Suppressor macrophage (primary cell): ENCODE data around the gene SUGCT.

Experiments
- DNase-seq, 4 experiments: peaks; one replicate each; pipeline ENCODE4 v3.0.0-alpha.2; 2020 to 2022

The SUGCT gene

DNA sequence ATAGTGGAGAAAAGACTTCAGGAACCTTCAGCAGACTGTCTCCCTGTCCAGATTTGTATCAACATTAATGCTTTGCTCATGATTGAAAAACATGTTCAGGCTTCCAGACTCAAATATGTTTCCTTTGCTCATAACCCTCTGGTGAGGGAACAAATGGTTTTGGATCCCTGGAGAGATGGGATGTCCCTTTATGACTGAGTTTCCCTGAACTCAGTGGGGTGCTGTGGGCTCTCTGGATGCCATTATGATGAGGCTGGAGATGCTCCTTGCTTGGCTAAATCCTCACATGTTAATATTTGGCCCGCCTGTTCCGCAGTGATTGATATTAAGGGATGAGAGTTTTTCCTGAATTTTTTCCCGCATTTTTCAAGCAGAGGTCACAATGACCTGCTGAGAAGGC, 749.4 kb downstream of the SUGCT start:
- no peak for DNase-seq

DNA sequence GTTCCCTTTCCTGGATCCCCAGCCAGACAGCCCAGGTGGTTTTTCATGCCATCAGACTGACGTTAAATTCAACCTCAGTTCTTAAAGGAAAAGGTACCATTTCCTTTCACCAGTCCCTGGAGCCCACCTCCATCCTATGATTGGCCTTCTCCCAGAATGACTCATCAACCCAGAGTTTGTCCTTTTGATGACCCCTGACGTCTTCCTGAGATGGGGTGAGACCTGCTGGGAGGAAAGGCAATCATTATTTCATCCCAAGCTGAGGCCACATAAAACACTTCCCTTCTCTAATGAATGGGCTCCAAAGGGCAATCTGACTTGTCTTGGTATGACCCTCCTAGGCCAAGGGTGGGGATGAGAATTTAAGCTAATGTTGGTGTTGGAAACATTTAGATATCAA, 750.7 kb downstream of the SUGCT start:
- no peak for DNase-seq

DNA sequence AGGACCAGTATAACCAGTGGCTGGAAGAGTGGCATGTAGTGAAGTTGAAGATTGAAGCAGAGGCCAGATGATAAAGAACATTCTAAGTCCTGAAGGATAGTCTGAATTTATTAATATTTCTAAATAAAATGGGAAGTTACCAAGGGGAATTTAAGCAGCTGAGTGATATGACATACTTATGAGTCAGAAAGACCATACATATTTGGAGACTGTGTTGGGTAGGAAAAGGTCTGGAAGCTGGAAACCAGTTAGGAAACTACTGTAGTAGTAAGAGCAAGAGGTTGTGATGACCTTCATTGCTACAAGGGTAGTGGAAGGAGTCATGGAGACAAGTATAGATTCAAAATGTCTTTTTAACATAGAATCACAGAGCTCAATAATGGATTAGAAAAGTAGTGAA, 752.3 kb downstream of the SUGCT start:
- peak in 1 of 4 experiments; percentile 1 for DNase-seq

DNA sequence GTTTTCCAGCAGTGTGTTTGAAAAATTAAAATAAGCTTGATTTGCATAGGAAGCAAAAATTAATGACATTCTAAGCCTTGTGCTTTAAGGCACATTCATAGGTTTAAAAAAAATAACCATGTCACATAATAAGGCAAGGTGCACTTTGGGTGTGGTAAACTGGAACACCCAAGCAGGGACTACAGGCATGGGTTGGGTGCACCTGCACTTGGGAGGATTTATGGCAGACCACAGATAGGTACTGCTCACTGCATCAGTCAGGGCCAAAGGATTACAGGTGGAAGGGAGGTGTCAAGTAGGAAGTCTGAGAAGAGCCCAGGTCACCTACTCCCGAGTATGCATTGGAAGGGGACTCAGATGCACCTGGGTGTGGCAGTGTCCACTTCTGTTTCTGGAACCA, 753.7 kb downstream of the SUGCT start:
- DNase-seq: no peak

DNA sequence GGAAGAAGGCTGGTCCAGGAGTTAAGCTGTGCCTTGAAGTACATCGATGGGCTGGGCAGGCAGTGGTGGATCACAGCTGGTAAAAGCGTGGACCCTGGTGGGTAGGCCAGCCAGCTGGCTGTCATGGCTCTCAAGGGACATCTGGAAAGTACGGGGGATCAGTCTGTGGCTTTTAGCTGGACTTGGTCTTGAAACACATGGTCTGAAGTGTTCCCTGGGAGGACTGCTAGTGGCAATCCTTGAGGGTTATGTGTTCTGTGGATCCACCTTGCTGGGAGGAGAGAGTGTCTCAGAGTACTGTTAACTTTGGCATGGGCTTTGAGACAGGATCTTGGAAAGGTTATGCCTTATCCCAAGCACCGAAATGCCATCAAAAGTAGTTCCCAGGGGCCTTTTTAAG, 754.3 kb downstream of the SUGCT start:
- no peak for DNase-seq

DNA sequence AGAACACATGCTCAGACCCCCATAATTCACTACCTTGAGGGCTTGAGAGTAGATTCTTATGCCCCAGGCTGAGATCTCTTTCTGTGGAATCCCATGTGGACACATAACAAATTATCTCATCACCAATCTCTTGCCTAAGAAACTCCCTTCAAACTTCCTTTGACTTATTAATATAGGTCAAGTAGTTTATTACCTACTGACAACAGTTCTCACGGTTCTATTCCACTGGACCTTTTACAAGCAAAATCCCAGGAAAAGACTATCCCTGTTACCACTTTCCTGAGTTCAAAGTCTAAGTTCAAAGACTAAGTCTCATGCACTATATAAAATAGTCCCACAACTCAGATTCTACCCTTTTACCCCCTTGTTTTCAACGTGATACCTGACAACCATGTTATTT, 754.7 kb downstream of the SUGCT start:
- no peak for DNase-seq

DNA sequence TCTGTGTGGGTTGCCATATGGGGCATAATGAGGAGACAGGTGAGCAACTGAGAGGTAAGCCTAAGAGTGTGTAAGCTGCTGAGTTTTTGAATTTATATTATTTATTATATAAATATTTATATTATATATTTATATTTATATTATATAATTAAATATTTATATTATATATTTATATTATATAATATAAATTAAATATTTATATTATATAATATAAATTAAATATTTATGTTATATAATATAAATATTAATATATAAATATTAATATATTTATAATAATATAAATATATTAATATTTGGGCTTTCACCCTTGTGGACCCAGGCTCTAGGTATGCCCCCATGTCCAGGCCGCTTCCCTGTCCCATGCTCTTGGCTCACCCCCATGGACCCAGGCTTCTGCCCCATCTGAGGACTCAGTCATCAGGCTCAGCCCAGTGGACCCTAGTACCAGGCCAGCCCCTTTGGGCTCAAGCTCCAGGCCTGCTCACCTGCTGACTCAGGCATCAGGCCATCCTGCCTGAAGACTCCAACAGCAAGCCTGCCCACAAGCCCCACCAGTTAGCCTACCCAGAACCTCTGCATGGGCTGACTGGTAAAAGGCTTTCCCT, 755.4 kb downstream of the SUGCT start:
- no peak for DNase-seq

DNA sequence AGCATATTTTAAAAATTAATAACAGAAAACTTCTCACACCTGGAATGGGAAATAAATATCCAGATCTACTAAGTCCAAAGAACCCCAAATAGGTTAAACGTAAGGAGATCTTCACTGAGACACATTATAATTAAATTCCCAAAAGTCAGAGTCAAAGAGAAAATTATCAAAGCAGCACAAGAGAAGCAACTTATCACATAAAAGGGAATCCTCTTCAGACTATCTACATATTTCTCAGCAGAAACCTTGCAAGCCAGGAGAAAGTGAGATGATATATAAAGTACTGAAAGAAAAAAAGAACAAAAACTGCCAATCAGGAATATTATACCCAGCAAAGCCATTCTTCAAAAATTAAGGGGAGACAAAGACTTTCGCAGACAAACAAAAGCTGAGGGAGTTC, 756.4 kb downstream of the SUGCT start:
- DNase-seq: no peak

DNA sequence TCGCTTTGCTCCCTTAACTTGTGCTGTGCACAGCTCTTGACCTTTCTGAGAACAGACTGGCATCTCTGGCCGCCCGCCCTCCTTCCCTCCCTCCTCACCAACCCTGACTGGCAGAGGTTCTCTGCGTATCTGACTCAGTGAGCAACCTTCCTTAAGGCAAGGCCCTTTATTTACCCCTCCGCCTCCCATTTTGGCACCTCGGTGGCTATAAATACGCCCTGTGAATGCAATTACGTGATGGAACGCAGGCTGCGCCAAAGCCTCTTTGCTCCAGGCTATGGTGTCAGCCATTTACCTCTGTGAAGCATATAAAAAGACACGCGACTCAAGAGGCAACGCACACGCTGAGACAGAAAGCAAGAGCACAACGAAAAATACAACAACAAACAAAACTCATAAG, 764.3 kb downstream of the SUGCT start:
- DNase-seq: no peak

DNA sequence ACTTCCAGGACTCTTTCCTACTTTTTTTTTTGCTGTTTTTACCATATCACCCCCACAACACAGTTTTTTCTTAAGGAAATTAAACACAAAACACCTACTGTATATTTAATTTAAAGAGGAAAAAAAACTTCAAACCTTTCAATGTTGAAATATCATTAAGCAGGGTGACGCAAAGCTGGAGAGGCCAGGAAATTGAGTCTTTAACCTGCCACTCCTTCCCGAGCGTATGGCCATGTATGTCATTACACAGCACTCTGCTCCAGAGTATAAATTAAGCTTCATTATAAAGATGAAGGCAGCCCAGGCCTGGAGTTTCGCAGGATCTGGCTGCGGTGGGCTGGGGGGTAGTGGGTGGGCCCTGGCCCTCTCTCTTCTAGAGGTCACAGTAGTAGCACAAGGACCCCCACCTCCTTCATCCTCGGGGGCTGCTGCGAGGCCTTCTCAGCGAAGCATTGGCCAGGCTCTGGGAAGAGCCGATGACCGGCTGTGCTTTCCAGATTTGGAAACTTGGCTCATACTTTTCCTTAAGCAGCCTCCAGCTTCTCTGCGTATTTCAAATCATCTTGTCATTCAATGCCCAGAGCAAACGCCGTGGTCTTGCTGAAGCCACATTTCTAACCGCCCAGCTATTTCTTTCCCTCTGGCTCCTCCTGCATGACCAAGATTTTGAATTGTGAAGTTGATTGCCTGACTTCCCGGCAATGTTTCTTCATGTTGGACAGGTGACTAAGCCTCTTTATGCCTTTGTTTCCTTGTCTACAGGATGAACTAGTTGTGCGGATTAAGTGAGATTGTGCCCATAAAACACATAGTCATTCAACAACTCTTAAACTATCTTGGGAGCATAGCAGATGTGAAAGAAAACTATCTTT, 765.1 kb downstream of the SUGCT start:
- DNase-seq: no peak

DNA sequence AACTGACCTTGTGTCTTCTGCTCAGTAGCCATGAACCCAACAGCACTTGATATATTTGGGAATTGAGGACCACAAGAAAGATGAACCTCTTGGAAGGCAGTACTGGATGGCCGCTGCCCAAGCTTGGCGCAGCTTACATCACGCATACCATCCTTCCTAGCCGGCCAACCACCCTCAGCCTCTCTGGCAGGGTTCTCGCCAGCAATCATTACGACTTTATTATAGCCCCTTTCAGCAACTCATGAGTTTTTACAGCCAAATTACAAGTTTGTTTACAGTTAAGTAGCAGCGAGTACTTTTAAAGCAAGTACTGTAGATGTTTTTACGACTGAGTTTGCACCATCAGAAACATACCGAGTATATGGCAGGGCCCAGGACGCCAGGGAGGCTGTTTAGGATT, 769.1 kb downstream of the SUGCT start:
- DNase-seq: no peak

DNA sequence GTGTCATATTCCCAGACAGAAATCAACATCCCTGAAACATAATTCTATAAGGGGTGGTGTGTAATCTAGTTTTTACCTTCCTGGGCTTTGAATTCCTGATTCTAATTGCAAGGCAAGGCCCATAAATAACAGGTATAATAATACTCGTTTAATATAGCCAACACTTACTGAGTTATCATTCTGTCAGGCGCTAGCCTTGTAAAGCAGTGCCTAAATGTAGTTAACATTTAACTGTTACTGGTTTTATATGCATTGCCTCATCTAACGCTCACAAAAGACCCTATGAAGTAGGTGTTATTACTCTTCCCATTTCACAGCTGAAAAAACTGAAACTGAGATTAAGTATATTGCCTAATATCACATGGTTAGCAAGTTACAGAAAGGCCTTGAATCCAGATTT, 772.5 kb downstream of the SUGCT start:
- DNase-seq: no peak

DNA sequence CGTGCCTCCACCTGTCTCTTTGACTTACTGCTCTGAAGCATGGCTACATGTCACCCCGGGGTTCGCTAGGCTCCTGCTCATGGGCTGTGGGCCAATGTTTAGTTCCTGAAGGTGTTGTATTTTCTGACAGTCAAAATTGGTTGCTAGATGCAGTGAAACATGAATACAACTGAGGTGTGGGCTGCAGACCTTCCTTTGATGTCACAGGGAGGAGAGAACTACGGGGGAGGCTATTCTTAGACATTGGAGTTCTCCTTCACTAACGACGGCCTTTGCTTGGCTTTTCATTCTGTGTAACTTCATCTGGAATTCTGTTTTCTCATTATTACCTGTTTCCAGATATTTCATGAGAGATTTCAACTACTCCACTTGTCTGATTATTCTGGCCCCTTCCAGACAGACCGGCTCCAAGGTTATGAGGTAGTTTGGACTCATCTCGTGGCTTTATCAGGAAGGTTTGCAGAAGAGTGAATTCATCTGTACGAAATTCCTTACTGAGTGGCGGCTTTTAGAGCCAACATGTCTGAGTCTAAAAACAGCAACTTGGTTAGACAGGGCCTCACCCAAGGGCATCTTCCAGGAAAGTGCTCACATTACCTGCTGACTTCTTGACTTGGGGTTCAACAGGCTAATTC, 774.7 kb downstream of the SUGCT start:
- no peak for DNase-seq
